Epidermal melanocyte (primary cell): ENCODE measurements around the gene GPC4.

Source experiments
- DNase-seq: peaks from one replicate; pipeline ENCODE4 v3.0.0; 2011; ENCODE audit warnings: low spot score; ENCODE audit not compliant: insufficient read length

Gene GPC4

DNA sequence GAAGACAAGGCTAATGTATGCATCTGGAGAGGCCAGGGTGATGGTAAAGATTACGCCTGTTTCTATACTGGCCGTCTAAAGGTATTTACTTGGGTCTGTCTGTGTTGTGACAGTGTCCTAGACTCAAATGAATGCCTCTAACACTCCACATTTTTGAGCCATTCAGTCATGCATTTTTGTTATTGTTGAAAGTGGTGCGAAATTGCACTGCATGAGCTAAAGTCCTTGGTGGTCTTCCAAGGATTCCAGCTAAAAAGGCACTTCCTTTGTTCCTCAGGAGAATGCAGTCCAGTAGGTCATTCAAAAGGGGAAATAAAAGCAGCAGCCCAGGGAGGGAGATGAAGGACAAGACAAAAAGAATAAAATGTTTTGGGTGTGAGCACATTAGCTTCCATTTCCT is 3.0 kb downstream of the GPC4 start:
- DNase-seq: no peak

DNA sequence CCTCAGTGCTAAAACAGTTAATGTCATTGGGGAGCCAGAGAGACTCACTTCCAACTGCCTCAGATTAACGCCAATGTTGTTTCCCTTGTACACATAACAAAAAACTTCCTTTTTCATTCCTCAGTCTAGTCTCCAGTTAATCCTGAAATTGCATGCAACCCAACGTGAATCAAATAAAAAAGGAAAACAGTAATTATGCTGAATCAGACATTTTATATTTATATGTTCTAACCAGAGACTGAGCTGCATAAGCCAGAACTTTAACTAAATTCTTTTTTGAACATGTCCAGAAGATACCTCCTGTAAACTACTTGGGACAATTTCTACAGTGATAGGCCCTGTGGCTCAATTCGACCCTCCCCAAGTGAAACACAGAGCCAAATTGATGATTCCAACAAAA is 4.7 kb downstream of the GPC4 start:
- DNase-seq: no peak

- DNase-seq: no peak
These were observed 9.6 kb downstream of the GPC4 start for GRCh38 chrX:133405498-133406185.

GRCh38 chrX:133403984-133404383 is 11.3 kb downstream of the GPC4 start:
- DNase-seq: no peak

DNA sequence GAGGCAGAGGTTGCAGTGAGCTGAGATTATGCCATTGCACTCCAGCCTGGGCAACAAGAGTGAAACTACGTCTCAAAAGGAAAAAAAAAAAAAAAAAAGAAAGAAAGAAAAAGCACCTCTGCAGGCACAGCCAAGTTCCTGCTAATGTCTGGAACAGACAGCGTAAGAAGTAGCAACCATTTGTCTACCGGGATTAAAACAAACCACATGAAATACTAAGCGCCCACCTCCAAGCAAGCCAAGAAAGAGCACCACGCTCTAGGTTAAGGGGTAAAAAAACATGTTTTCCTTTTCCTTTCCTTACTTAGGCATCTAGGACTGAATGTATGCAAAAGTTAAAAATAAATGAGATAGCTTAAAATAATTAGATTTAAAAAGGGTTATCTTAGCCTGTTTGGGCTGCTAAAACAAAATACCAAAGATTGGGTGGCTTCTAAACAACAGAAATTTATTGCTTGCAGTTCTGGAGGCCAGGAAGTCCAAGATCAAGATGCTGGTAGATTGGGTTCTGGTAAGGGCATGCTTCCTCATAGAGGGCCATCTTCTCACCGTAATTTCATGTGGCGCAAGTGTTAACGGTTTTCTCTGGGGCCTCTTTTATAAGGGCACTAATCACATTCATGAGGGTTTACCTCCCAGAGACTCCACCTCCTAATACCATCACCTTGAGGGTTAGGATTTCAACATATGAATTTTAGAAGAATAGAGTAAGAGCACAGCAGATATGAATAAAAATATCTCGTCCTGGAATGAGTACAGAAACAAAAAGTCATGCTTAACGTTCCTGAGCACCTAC is 12.3 kb downstream of the GPC4 start:
- no peak for DNase-seq

- DNase-seq: no peak
These were observed 13.2 kb downstream of the GPC4 start for GRCh38 chrX:133402042-133402453.

- DNase-seq: no peak
These were observed 13.8 kb downstream of the GPC4 start for GRCh38 chrX:133401536-133401935.

GRCh38 chrX:133399411-133399810 is 15.9 kb downstream of the GPC4 start:
- no peak for DNase-seq

GRCh38 chrX:133394765-133395164 is 20.5 kb downstream of the GPC4 start:
- DNase-seq: no peak

DNA sequence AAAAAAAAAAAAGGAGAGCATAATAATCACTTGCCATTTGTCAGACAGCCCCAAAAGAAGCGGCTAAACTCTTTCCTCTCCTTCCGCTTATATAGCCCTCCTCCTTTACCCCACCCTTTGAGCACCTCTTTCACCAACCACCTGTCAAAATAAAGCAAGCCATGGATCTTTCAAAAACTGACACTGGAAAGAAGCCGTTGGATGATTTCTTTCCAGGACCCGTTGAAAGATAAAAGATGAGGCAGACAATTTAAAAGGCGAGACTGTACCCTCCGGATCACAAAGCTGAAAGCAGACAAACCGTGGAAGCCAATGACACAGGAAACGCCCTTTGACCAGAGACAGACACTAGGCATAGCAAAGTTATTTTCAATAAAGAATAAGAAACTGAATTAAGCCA is 22.6 kb downstream of the GPC4 start:
- no peak for DNase-seq

GRCh38 chrX:133391111-133391510 is 24.2 kb downstream of the GPC4 start:
- no peak for DNase-seq

DNA sequence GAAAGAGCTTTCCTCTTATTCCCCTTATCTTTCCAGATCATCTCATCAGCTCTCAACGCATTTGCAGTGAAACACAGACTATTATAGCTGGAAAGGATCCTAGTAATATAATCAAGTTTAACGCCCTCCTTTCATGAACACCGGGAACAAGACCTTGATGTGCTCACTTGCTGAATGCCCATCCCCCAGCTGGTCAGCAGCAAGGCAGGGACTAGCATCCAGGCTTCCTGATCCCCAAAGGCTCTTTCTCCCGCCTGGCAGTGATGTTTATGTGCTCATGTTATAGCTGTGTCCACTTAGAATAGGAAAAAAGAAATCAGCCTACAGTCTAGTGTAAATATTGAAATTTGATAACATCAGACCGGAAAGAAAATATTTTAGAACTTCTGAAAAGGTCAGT is 24.6 kb downstream of the GPC4 start:
- DNase-seq: no peak

- no peak for DNase-seq
These were observed 25.3 kb downstream of the GPC4 start for GRCh38 chrX:133389975-133390374.

- DNase-seq: no peak
These were observed 30.8 kb downstream of the GPC4 start for GRCh38 chrX:133384454-133384853.

GRCh38 chrX:133380711-133381619 is 34.3 kb downstream of the GPC4 start:
- no peak for DNase-seq

DNA sequence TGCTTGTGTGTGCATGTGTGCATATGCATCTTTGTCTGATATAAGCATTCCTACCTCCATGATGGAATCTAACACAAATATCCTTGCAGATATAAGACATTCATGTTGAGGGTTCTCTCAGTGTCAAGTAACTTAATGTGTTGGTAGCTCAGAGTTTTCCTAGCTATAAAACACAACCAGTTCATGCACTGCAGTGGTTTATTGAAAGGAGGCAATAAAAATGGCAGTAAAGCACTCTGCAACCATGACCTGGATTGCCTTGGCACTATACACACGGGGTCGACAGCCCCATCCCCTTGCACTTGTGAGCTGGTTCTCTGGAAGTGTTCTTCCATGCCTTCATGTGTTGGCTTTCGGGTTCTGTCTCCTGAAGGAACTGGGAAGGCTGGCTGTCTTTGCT is 38.9 kb downstream of the GPC4 start:
- DNase-seq: no peak

- no peak for DNase-seq
These were observed 39.5 kb downstream of the GPC4 start for GRCh38 chrX:133375615-133376340.

DNA sequence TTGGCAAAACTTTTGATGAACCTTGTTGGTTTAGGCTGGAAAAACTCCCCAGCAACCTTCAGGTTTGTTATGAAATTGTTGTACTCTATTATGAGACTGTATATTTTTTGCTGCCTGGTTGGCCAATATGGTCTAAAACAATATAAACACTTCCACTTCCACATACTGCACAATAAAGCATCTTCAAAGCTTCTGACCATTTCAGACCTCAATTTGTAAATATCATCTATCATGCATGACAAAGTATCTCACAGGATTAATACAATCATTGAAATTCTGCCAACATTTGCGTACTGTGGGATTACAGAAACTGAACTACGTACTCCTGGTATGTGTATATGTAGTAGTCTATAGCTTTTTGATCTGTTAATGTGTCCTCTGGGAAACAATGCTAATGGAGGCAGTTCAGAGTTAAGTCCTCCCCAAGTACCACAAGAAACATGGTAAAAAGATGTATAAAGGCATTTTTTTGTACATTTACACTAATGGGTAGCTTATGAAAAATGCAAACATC is 40.4 kb downstream of the GPC4 start:
- no peak for DNase-seq

DNA sequence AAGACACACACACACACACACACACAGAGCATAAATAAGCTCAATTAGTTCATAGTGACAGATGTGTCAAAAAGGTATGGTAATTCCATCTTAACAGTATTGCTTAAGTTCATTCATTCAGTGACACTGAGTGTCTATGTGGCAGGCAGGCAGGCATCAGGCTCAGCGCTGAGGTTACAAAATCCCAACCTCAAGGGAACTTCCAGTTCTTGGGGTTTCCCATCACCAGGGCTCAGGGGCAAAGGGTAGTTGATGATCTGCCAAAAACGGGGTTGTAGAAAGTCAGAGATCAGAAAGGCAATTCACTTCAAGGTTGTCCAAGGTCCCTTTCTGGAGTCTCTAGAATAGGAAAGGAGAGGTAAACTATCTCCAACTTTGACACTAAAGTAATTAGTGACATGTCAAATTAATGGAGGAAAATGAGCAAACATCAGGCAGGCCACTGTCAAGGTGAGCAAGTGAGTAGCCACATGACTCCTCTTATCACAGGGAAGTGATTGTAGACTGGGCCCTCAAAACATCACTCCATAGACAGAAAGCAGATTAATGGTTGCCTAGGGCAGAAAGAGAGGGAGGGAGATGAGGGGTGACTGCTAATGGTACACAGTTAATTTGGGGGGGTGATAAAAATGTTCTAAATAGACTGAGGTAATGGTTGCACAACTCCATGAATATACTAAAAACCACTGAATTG is 41.8 kb downstream of the GPC4 start:
- no peak for DNase-seq

GRCh38 chrX:133370696-133371275 is 44.5 kb downstream of the GPC4 start:
- DNase-seq: no peak
